Measurements from ENCODE around the gene ZNF700.

GRCh38 chr19:11979527-11979926 lies 54.6 kb downstream of the ZNF700 start:
- TF ChIP-seq, protein P1, sequence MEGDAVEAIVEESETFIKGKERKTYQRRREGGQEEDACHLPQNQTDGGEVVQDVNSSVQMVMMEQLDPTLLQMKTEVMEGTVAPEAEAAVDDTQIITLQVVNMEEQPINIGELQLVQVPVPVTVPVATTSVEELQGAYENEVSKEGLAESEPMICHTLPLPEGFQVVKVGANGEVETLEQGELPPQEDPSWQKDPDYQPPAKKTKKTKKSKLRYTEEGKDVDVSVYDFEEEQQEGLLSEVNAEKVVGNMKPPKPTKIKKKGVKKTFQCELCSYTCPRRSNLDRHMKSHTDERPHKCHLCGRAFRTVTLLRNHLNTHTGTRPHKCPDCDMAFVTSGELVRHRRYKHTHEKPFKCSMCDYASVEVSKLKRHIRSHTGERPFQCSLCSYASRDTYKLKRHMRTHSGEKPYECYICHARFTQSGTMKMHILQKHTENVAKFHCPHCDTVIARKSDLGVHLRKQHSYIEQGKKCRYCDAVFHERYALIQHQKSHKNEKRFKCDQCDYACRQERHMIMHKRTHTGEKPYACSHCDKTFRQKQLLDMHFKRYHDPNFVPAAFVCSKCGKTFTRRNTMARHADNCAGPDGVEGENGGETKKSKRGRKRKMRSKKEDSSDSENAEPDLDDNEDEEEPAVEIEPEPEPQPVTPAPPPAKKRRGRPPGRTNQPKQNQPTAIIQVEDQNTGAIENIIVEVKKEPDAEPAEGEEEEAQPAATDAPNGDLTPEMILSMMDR (conservative IDR thresholded peaks at IDR 0.05), result no peak
- no peak for TF ChIP-seq ZFX (IDR thresholded peaks at IDR 0.05)
